Bronchial epithelial cell (primary cell): ENCODE results near the gene DPPA5. TPM values are rescaled to one million over a fixed set of nuclear protein-coding genes. Genes with fewer than 3 reads are reported as not detected.
"Not testable (repeated sequence)": the region's sequence is repeated elsewhere in the genome, so short reads cannot be mapped to it uniquely, and the experiment has no call there.

Experiments
- DNase-seq: peaks from one replicate; pipeline ENCODE4 v3.0.0-alpha.2; 2010; ENCODE audit warnings: low read depth
- FAIRE-seq: peaks from 2 replicates; lab custom pipeline; 2011; peaks lifted over from hg19 to GRCh38; lab: Jason Lieb, UNC
- H3K27me3 ChIP-seq: 2 replicates; pipeline ENCODE4 v1.5.1; 2011; ENCODE audit warnings: low read length; ENCODE audit not compliant: control insufficient read depth, insufficient read depth
- H3K36me3 ChIP-seq: 2 replicates; pipeline ENCODE4 v1.5.1; 2011; ENCODE audit warnings: low read length; ENCODE audit not compliant: control insufficient read depth, insufficient read depth
- H3K4me3 ChIP-seq: 2 replicates; pipeline ENCODE4 v1.5.1; 2011; ENCODE audit warnings: mild to moderate bottlenecking, low read depth, low read length, control low read depth
- total RNA-seq: library from RNA; depleted of rRNA; stranded (reverse); fragments of >200 nt; gene quantifications from 2 replicates; pipeline ENCODE4 v1.2.1, GENCODE V29; 2014
- TF ChIP-seq, protein P1 (sequence below): IDR thresholded peaks from 2 replicates; pipeline ENCODE4 v1.5.1; 2011; ENCODE audit warnings: mild to moderate bottlenecking, moderate library complexity, low read length, control low read depth, inconsistent platforms; ENCODE audit not compliant: insufficient read depth, severe bottlenecking

Gene DPPA5, protein sequence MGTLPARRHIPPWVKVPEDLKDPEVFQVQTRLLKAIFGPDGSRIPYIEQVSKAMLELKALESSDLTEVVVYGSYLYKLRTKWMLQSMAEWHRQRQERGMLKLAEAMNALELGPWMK
- total RNA-seq: not detected in 2 replicates

DNA sequence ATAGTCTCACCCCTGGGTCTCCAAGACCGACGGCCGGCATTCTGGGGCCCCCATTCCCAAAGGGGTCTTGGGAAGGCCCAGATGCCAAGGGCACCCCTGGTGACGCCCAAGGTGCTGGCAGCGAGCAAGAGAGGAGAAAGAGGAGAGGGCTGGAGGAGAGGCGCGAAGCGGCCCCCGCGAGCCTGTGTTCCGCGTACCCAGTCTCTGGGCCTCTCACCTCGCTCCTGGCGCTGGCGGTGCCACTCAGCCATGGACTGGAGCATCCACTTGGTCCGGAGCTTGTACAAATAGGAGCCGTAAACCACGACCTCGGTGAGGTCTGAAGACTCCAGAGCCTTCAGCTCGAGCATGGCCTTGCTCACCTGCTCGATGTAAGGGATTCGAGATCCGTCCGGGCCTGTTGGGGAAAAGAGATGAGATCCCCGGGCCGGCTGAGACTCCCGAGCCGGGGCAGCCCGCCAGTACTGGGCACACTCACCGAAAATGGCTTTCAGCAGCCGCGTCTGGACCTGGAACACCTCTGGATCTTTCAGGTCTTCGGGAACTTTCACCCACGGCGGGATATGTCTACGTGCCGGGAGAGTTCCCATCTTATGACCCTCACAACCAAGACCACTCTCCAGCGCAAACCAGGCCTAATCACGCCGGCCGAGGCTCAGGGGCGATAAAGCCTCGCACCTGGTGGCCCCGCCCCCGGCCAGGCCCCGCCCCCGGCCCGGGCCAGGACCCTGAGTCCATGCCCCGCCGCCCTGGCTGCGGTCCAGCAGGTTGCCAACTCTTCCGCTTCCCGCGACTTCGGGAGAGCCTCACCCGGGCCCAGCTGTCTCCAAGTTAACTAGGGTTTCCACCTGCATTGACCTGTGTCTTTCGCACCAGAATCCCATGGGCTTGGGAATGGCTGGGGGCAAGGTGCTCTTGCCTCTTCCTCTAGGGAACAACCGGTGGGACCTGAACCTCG lies at the start of gene DPPA5:
Gene DPPA5, minus strand, starts transcription at position 641 of the 958 bp plus-strand sequence. Its CDS starts 51 bp downstream, at position 590.
- H3K36me3 ChIP-seq: no peaks in the 10 kb centered on the region
- no peak within 1 kb of the TSS for H3K4me3 ChIP-seq
- H3K27me3 ChIP-seq: no peaks in the 10 kb centered on the region
- TF ChIP-seq, protein P1, sequence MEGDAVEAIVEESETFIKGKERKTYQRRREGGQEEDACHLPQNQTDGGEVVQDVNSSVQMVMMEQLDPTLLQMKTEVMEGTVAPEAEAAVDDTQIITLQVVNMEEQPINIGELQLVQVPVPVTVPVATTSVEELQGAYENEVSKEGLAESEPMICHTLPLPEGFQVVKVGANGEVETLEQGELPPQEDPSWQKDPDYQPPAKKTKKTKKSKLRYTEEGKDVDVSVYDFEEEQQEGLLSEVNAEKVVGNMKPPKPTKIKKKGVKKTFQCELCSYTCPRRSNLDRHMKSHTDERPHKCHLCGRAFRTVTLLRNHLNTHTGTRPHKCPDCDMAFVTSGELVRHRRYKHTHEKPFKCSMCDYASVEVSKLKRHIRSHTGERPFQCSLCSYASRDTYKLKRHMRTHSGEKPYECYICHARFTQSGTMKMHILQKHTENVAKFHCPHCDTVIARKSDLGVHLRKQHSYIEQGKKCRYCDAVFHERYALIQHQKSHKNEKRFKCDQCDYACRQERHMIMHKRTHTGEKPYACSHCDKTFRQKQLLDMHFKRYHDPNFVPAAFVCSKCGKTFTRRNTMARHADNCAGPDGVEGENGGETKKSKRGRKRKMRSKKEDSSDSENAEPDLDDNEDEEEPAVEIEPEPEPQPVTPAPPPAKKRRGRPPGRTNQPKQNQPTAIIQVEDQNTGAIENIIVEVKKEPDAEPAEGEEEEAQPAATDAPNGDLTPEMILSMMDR: no peak
- FAIRE-seq (no peak), DNase-seq (no peak)

DNA sequence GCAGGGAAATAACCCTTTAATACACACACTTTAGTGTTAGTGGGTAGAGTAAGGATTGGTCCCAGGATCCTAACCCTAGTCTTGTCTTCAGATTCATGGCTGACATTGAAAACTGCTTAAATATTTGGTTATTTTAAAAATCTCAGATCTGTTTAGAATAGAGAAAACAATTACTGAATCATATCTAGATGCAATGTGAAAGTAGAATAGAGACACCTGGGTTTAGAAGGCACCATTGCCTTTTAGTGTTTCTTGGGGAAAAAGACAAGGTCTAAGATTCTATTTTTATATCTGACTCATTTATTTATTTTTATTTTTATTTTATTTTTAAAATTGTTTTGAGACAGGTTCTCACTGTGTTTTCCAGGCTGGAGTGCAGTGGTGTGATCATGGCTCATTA lies 46.6 kb upstream of the DPPA5 start:
- Histone ChIP-seq H3K27me3 (no peaks in the 10 kb centered on the region), H3K36me3 (no peaks in the 10 kb centered on the region), H3K4me3 (no peak overlapping the region)
- FAIRE-seq (no peak), DNase-seq (no peak)
- TF ChIP-seq, protein P1: no peak

DNA sequence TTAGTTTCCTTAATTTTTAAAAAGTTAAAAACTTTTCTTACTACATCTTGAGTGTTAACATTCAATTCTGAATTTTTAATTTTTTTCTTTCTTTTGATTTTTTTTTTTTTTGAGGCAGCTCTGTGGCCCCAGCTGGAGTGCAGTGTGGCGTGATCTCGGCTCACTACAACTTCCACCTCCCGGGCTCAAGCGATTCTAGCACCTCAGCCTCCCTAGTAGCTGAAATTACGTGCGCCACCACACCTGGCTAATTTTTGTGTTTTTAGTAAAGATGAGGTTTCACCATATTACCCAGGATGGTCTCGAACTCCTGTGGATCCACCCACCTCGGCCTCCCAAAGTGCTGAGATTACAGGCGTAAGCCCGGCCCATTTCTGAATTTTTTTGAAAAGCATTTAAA lies 41.8 kb upstream of the DPPA5 start:
- H3K36me3 ChIP-seq: no peaks in the 10 kb centered on the region
- no peak for DNase-seq
- FAIRE-seq: no peak
- H3K27me3 ChIP-seq: no peaks in the 10 kb centered on the region
- TF ChIP-seq, protein P1: no peak
- H3K4me3 ChIP-seq: no peak overlapping the region

DNA sequence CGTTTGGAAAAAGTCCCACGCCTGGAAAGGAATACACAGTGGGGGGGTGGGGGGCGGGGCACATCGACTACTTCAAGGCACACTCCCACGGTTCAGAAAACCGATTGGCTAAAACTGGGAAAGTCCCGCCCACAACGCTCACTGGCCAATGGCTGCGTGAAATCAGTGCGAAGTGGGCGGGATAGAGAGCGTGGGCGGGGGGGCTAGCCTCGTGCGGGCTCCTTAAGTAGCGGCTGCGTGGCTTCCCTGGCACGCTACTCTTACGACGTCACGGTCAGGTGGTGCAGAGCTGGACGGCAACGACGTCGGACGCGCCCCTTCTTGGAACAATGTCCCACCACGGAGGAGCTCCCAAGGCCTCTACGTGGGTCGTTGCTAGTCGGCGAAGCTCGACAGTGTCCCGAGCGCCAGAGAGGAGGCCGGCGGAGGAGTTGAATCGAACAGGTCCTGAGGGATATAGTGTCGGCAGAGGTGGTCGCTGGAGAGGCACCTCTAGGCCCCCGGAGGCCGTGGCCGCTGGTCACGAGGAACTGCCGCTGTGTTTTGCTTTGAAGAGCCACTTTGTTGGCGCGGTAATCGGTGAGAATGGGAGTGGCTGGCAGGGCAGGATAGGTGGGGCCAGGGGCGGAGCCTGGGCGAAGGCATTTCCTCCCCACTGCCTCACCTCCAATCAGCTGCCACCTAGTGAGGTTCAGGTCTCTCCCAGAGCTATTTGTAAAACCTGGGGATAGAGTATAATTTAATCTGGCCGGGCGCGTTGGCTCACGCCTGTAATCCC lies 40.7 kb upstream of the DPPA5 start, which contains the start of gene DDX43:
Gene DDX43, plus strand, starts transcription at position 252 of the 778 bp plus-strand sequence. Its CDS starts 78 bp downstream, at position 330.
- Histone ChIP-seq H3K36me3 (no peaks in the 10 kb centered on the region), H3K27me3 (no peaks in the 10 kb centered on the region), H3K4me3 (peak within 1 kb of the TSS; percentile 13)
- FAIRE-seq (no peak), DNase-seq (peak; percentile 15)
- TF ChIP-seq, protein P1: no peak

DNA sequence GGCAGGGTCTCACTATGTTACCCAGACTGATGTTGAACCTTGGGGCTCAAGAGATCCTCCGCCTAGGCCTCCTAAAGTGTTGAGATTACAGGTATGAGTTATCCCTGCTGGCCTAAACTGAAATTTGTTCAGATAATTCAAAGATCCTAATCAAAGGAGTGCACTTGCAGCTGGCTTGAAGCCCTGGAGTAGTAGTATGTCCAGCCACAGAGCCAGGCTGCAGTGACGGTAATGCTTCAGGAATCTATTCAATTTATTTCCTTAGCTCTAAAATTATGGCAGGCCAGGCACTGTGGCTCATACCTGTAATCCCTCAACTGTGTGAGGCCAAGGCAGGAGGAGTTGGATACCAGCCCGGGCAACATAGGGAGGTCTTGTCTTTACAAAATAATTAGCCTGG lies 39.2 kb upstream of the DPPA5 start:
- DNase-seq (no peak), FAIRE-seq (no peak)
- Histone ChIP-seq H3K36me3 (no peaks in the 10 kb centered on the region), H3K4me3 (no peak overlapping the region), H3K27me3 (no peaks in the 10 kb centered on the region)
- TF ChIP-seq, protein P1: no peak

DNA sequence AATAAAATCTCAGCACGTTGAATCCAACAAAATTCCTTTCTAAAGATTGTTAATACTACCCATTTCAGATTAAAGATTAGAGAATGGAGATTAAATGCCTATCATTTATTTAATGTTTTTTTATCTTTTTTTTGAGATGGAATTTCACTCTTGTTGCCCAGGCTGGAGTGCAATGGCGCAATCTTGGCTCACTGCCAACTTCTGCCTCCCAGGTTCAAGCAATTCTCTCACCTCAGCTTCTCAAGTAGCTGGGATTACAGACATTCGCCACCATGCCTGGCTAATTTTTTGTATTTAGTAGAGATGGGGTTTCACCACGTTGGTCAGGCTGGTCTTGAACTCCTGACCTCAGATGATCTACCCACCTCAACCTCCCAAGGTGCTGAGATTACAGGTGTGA lies 38.1 kb upstream of the DPPA5 start:
- FAIRE-seq, H3K4me3 ChIP-seq, H3K36me3 ChIP-seq, H3K27me3 ChIP-seq, DNase-seq: not testable (repeated sequence)
